Activated CD4-positive, CD25-positive, alpha-beta regulatory T cell (primary cell): Measurements from ENCODE around the gene HMOX1.
"Not testable (repeated sequence)": the region's sequence is repeated elsewhere in the genome, so short reads cannot be mapped to it uniquely, and the experiment has no call there.

Experiments used
- DNase-seq, 4 experiments: peaks; one replicate each; lab custom pipeline; 2025; lab: John Stamatoyannopoulos, UW

HMOX1 gene

DNA sequence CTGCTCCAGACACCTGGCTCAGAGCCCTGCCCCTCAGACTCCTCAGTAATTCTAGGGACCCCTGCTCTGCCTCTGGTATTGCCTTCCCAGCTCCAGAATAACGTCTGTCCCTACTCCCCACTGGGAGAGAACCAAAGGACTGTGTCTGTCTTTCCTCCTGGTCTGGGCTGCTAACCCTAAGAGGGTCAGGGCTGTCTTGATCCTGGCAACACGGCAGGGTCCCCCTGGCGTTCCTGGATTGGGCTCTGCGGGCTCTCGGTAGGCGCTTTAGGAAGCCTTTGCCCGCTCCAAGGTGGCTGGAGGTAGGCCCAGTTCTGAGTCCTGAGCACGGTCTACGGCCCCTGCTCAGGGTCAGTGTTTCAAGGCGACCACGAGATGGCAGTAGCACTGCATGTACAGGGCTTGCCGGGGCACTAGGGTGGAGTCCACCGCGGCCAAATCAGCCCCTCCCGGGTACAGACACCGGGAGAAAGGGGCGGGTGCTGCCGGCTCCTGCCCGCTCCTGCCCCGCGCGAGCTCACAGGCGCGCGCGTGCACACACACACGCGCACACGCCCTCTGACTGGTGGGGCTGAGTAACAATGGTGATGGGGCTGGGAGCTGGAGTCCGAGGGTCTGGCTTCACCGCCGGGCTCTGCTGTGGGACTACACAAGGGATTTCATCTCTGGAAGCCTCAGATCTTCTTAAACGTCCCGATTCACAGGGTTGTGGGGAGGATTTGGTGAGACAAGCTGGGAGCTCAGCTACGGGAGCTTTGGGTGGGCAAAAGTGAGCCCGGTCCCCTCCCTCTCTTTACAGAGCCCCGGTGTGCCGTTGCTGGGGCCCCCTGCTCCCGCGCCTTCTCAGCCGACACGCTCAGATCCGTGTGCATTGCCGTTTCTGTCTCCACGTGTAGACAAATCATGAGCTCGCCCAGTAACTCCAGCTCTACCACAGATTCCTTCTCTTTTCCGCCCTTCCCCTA lies 30.1 kb upstream of the HMOX1 start:
- peak; percentile 79 to 85 (median 80) for DNase-seq

DNA sequence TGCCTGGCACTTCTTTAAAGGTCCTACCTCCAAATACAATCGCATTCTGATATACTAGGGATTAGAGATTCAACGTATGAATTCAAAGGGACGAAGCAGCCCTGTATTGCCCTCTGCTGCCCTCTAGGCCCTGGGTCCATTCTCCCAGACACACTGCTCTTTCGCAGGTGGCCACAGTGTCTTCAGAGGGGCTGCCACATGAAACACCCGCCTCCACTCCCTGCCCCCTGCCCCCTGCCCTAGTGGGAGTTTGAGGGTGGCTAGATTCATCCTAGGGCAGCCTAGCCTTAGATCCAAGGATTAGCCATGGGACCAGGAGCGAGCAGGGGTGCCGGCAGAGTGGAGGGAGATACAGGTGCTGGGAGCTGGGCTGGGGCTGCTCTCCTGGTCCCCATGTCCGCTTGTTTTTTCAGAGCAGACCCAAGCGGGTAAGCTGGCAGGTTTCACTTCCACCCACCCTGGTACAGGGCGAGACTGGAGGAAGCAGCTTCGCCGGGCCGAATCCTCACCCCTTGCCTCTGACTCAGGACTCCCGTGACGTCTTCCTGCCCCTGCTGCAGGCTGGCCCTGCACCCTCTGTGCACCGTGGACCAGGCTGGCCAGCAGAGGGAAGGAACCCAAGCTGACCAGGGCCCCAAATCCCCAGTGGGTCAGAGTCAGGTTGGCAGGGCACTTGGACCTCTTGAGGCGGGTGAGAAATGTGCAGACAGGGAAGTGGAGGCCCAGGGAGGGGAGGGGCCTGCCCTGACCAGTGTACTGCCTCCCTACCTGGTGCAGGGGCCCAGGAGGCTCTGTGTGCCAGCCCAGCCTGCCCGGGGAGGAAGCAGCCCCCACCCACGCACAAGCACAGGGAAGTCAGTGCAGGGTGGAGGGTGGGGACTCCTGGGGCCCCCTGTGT lies 28.4 kb upstream of the HMOX1 start:
- DNase-seq = peak; percentile 16 to 28 (median 22)

DNA sequence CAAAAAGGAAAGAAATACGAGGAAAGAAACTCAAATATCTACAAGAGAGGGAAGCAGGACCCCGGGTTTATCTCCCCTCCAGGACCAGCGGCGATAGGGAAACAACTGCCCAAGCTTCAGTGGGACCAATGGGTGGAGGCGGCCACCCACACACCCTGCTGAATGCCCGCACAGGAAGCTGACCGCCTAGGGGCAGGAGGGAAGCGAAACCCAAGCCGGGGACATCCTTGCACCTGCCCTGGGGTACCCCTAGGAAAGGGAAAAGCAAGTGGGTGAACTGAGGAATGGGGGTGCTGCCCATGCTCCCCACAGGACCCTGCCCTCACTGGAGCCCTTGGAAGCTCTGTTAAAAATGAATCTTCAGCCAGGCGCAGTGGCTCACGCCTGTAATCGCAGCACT lies 27.6 kb upstream of the HMOX1 start:
- DNase-seq = no peak

DNA sequence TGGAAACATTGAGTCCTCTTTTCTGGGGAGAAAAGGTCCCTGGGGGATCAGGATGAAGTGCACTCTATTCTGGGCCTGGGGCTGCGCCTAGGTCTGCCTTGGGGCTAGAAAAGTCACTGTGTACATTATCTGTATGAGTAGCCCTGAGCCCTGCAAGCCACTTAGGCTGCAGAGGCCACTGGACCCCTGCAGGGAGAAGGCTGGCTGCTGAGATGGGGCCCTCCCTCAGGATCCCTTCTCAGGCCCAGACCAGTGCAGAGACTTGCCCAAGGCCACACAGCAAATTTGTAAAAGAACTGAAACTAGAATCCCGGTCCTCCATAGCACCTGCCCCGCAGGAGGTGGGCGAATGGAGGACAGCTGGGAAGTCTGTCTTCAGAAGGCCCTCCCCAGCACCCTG lies 26.8 kb upstream of the HMOX1 start:
- DNase-seq = no peak

DNA sequence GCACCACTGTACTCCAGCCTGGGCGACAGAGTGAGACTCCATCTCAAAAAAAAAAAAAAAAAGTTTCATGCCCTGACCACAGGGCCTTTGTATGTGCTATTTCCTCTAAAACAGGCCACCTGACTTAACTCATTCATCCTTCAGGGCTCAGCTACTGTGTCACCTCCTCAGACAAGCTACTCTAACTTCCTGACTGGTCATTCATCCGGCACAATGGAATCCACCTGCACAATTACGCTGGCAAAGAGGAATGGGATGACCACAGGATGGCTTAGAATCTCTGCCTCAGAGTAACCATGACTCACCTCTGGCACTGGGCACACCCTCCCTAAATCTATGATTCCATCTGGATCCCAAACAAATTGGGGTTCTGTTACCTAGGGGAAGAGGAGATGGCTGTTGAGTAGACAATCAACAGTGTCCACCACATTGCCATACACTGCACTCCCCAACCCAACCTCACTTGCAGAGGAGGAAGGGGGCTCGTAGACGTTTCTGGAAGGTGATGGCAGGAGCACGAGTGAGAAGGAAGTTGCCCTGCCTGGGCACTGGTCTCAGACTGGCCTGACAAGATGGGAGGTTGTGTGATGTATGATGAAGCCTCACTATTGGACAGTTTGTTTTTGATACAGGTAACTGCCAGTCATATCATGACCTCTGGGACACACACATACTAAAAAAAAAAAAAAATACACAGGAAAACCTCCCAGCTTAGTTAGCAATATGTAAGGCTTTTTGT lies 22.8 kb upstream of the HMOX1 start:
- no peak for DNase-seq

DNA sequence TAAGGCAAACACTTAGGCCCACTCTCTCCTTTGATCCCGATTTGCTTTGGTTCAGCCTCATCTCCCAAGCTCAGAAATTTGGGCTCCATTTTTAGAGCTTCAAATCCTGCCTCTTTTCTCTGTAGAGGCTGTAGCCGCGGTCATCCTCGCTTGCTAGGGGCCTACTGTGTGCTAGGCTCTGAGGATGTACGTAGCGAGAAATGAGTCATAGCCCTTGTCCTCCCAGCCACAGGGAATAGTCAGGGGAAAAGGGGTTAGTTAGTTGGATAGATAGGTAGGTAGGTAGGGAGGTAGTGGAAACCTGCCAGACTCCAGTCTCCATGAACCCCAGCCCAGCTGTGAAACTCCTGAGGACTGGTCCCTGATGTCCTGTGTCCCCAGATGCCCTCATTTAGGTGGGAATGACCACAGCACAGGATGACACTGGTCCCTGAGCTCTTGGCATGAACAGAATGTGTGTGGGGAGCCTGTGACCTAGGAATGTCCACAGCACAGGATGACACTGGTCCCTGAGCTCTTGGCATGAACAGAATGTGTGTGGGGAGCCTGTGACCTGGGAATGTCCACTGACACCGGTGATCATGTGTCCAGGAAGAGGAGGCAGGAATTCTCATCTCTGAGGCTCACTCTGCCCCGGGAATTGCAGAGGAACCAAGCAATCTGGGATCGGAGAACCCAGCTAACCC lies 21.4 kb upstream of the HMOX1 start:
- DNase-seq = no peak

DNA sequence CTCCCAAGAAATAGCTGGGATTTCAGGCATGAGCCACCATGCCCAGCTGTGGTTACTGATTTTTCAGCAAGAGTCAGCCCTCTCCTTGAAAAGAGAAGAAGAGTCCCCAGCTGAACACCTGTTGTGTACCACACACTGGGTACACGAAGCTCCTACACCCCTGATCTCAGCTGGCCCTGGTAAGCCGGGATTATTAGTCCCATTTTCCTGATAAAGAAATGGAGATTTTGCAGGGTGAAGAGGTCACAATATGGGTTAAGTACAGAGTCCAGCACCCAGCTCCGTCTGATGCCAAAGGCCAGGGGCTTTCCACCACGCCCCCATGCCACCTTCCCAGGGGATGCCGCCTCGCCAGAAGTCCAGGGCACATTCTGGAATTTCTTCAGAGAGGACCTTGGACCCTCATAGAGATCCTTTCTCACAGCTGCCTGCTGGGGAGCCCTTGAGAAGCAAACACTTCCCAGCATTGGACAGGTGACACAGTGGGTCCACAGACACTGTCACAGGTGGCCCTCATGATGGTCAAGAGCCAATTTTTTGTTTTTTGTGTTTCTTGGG lies 19.8 kb upstream of the HMOX1 start:
- no peak for DNase-seq

DNA sequence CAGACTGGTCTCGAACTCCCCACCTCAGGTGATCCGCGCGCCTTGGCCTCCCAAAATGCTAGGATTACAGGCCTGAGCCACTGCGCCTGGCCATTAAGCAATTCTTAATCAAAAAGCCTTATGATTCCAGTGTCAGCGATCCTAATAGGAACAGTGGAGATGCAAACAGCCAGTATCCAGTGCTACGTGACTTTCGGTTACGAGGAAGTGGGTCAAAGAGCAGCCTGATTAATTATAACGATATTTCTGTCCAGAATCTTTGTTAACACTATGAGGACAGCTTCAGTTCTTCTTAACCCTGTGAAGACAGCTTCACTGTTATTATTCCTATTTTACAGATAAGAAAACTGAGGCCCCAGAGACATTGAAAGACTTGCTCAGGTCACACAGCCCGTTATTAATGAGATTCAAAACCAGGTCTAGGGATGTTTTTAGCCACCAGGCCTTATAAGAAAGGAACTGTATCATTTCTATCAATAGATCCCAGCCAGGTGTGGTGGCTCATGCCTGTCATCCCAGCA lies 17.3 kb upstream of the HMOX1 start:
- no peak for DNase-seq

DNA sequence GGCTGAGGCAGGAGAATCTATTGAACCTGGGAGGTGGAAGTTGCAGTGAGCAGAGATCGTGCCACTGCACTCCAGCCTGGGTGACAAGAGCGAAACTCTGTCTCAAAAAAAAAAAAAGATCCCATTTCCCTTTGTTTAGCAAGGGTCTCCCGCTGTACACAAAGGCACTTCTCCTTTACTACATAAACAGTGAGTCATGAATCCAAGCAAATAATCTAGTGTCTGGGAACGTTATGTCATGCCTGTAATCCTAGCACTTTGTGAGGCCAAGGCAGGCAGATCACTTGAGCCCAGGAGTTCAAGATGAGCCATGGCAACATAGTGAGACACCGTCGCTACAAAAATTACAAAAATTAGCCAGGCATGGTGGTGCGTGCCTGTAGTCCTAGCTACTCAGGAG lies 16.7 kb upstream of the HMOX1 start:
- not testable (repeated sequence) for DNase-seq

DNA sequence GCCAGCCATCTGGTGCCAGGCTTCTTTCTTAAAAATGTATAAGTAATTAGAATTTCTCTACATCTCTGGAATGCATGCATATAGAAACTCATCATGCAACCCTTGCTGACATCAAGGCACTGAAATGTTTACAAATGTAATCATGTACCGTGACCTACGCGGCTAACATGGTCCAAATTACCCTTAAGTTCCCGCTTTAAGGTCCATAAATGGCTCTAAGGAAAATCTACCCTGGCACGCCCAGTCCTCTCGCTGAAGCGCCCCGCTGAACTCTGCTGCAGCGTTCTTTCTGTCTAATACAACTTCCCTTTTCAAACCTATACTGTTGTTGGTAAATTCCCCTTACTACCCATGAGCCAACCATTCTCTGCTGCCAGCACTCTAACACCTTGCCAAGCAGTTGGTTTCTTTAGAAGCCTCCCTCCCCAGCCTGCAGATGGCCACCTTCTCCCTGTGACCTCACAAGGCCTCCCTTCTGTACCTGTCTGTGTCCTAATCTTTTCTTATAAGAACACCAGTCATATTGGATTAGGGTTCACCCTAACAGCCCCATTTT lies 13.5 kb upstream of the HMOX1 start:
- no peak for DNase-seq

DNA sequence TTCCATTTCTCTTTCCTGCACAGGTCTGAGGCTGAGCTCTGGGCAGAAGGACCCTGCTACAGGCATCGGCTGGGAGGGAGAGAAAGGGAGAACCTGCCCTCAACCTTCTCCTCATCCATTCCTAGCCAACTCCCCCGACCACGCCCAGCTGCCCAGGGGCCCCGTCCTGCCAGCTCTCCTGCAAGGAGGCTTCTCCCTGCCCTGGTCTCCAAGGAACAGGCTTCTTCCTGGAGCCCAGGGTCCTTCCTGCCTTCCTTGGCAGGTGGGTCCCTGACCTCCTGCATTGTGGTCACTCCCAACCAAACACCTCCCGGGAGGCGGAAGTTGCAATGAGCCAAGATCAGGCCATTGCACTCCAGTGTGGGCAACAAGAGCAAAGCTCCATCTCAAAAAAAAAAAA lies 12.5 kb upstream of the HMOX1 start:
- no peak for DNase-seq

DNA sequence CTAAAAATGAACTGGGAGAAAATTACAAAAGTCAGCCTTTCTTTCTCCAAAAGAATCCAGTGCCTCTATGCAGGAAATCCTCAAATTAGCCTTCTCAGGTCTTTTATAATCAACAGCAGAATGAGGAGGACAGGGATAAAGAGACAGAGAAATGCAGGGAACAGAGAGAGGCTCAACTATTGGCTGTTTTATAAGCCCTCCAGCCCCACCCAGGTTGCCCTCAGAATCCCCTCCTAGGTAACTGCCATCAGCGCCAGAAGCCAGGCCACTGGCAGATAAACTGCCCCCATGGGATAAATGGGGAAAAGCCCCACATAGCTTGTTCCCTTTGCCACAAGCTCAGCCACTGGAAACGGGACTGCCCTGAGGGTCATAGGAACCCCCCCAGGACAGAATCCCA lies 10.9 kb upstream of the HMOX1 start:
- no peak for DNase-seq

DNA sequence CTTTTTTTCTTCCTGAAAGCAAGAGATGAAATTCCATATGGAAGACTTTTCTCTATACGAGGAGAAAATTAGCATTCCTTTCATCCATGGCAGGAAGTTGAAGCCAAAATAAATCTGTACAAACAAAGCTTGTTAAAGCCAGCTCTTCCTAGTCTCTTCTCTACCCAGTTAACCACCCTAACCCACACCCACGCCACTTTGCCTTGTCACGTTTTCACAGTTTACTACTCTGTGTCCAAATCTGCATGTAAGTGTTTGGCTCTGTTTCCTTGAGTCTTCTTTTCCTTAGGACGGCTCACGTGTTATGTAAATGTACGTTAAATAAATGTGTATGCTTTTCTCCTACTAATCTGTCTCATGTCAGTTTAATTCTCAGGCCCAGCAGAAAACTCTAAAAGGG lies 7.1 kb upstream of the HMOX1 start:
- DNase-seq = no peak

DNA sequence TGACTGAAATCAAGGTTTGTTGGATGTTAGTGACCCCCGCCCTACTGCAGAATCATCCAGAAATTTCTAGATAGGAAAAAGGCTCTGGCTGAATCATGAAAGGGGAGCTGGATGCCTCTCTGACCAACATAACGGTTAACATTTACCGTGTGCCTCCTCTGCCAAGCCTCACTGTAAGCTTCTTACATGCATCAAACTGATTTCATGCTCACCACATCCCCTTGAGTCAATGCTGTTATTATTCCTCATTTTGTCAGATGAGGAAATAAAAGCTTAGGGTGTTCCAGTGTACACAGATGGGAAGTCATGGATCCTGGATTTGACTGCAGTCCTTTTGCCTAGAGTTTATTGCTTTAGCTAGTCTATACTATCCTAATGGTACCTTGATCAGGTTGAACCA lies 5.9 kb upstream of the HMOX1 start:
- no peak for DNase-seq

DNA sequence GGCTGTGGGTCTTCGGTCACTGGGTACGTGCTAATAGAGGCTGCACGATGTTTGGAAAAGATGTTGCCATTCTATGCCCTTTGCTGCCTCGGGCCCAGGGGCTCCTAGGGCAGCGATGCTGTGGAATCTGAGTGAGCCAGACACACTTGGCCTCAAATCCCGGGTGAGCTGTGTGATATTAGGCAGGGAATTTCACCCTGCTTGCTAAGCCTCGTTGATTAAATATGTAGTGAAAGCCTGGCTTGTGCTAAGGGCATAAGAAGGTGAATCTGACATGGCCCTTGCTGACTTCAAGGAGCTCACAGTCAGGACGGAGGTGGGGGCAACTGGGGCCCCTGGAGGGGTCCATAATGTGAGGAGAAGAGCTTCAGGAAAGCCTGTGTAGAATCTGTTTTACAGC lies 5.4 kb upstream of the HMOX1 start:
- DNase-seq = no peak

DNA sequence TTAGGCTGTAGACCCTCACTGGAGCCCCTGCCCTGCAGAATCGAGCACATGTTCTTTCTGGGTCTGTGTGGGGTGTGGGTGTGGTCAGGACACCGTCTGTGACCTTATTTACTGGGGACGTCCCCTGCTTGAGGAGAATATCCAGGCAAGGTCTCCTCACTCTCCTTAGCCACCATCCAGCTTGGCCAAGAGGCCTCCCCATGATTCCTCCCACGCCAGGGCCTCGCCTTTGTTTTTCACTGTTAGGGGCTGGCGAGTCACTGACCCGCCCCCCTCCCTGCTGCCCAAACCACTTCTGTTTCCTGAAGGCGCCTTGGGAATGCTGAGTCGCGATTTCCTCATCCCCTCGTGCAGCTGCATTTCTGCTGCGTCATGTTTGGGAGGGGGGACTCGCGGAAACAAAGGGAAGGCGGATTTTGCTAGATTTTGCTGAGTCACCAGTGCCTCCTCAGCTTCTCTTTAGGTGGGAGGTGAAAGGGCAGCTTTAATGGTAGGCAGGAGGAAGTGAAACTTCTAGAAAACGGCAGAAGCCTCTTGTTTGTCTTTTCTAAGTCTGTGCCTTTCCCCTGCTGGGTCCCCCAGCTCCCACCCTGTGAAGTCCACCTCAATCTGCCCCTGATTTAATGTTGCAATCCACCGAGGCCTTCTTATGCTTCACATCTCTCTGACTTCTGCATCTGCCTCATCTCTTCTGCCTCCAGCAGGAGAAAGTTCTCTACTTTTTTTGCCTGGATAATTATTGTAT lies 4.0 kb upstream of the HMOX1 start:
- peak in 2 of 4 experiments; percentile 5 to 41 for DNase-seq

DNA sequence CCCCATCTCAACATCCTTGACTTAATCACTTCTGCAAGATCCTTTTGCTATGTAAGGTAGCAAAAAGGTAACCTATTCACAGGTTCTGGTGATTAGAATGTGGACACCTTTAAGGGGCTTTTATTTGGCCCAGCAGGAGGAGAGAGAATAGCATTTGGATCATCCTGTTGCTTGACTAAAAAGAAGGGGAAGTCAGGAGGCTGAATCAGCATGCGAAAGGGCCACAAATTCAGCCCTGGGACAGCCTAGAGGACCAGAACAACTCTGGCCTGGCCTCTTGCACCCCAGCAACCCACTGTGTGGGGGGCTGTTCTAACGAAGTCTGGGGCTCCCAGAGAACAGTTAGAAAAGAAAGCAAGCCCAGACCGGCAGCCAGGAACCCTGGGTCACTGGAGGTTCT lies 3.2 kb upstream of the HMOX1 start:
- DNase-seq = no peak

DNA sequence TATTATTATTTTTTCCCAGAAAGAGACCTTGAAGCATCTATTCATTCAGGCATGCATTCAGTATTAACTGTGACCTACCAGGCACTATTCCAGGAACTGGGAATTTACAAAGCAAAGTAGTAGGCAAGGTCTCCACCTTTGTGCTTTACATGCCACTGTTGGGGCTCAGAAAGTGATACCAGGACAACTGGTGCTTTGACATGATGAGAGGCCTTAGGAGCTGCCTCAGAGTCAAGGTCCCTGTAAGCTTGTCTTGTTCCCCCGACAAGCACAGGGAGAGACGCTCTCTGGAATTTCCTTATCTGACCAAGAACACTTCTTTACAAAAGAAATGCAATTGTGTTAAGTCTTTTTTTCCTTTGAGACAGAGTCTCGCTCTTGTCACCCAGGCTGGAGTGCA lies 2.3 kb upstream of the HMOX1 start:
- DNase-seq = no peak

DNA sequence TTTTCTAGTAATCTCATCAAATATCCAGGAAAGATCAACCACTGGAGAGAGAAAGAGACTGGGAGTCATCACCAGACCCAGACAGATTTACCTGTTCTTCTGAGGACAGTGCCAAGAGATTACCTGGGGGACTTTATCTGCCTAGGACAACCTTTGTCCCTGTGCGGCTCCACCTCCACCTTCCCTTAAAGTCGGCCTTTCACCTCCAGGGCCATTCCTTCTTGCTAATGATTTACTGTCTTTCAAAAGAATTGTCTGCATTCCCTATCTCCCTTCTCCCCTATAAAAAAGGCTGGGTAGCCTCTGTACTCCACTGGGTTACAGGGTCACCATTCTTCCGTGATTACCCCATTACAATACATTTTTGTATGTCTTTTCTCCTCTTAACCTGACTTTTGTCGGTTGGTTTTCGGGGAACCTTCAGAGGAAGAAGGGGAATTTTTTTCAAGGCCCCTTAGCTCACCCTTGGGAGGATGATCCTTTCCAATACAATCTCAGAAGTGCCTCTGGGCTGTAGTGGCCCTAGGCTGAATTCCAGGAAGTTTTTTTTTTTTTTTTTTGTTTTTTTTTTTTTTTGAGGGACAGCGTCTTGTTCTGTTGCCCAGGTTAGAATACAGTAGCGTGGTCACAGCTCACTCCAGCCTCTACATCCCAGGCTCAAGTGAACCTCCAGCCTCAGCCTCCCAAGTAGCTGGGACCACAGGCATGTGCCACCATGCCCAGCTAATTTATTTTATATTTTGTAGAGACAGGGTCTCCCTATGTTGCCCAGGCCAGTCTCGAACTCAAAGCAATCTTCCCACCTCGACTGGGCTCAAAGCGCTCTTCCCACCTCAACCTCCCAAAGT lies 1.5 kb upstream of the HMOX1 start:
- DNase-seq = no peak
